ENCODE results near the gene SFMBT1.
A peak's percentile ranks its signal among the peaks of the same experiment; 100 is the strongest.

SFMBT1 gene

DNA sequence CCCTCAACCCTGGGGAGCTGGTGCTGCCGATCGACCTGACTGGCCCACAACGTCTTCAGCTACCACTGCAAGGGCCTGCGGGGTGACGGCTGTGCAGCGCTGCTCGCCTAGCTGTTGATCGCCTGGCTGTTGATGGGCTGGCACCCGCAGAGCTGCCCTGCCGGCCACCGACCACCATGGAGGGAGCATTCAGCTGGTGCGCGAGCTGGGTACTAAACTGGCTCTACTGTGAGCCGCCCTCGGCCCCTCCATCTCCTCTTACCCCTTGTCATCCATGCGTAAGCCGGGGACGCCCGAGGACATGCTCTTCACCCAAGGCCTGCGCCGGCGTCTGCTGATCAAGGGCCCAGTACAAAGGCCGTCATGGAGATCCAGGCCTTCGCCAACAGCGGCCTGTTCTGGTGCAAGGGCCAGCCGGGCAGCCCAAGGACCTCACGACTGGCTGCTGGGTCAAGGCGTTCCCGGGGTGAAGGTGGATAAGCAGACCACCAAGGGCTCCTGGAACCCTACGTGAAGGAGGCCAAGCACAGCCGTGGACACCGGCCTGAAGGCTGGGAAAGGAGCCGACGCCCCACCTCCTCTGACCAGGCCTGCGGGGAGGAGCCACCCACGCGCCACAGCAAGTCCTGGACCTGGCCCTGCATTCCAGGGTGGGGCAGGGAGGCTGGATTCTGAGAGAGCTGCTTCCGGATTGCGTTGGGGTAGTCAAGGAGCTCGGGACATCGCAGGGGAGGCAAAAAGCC, 46.9 kb downstream of the SFMBT1 start:
- no peak for DNase-seq (ENCODE audit: low spot score)

GRCh38 chr3:52990637-52991036, 55.2 kb downstream of the SFMBT1 start:
- no peak for DNase-seq (ENCODE audit: low spot score)

DNA sequence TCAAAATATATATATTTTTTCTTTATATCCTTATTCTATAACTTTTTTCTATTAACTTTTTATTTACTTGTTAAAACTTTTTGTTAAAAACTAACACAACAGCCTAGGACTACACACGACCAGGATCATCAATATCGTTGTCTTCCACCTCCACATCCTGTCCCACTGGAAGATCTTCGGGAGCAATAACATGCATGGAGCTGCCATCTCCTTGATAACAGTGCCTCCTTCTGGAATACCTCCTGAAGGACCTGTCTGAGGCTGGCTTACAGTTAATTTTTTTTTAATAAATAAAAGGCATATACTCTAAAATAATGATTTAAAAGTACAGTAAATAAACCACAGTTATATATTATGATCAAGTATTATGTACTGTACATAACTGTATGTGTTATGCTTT, 58.9 kb downstream of the SFMBT1 start:
- no peak for DNase-seq (ENCODE audit: low spot score)

DNA sequence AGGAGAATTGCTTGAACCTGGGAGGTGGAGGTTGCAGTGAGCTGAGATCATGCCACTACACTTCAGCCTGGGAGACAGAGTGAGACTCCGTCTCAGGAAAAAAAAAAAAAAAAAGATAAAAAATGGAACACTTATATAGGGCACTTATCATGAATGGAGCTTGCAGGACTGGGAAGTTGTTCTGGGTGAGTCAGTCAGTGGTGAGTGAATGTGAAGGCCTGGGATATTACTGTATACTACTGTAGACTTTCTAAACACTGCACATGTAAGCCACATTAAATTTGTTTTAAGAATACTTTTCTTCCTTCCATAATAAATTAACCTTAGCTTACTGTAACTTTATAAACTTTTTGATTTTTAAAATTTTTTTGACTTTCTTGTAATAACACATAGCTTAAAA, 59.8 kb downstream of the SFMBT1 start:
- no peak for DNase-seq (ENCODE audit: low spot score)

GRCh38 chr3:52983828-52984227, 62.0 kb downstream of the SFMBT1 start:
- DNase-seq (ENCODE audit: low spot score): no peak

DNA sequence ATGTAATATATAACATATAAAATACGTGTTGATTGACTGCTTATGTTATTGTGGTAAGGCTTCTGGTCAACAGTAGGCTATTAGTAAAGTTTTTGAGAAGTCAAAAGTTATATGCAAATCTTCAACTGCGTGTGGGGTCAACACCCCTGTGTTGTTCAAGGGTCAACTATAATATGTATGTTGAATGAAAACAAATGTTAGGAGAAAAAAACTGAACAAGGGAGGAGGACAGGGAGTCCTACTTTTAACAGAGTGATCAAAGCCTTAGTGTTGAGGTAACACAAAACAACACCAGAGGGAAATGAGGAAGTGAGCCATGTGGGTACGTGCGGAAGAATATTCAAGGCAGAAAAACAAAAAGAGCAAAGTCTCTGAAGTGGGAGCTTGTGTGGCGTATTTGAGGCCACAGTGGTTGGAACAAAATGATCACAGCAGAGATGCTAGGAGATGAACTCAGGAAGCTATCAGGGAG, 62.5 kb downstream of the SFMBT1 start:
- peak; percentile 15 for DNase-seq (ENCODE audit: low spot score)

GRCh38 chr3:52982839-52983238, 63.0 kb downstream of the SFMBT1 start:
- DNase-seq (ENCODE audit: low spot score): no peak

DNA sequence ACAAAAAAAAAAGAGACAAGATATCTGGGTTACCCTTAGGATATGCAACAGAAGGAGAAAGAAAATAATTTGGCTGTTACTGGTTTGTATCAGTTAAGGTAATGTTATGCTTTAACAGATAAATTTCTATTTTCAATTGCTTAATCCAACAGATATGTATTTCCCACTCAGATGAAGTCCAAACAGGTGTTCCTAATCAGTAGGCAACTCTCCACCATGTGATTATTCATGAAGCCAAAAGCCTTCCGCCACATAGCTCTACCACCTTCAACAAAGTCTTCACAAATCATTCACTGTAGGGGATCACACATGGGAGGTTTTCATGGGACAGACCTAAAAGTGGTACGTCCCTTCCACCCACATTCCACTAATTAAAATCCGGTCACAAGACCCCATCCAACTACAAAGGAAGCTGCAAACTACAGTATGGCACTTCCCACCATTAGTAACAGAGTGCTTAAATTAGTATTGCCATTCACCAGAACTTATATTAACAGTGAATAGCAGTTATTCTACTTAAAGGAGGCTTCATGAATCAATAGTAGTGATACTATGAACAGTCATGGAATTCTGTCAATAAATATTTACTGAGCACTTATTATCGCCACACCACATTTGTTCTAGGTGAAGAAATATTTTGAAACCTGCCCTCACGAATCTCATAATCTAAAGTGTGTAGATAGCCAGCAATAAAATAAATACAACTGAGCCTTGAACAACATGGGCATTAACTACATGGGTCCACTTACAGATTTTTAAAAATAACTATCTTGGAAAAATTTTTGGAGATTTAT, 66.5 kb downstream of the SFMBT1 start:
- DNase-seq (ENCODE audit: low spot score): no peak

DNA sequence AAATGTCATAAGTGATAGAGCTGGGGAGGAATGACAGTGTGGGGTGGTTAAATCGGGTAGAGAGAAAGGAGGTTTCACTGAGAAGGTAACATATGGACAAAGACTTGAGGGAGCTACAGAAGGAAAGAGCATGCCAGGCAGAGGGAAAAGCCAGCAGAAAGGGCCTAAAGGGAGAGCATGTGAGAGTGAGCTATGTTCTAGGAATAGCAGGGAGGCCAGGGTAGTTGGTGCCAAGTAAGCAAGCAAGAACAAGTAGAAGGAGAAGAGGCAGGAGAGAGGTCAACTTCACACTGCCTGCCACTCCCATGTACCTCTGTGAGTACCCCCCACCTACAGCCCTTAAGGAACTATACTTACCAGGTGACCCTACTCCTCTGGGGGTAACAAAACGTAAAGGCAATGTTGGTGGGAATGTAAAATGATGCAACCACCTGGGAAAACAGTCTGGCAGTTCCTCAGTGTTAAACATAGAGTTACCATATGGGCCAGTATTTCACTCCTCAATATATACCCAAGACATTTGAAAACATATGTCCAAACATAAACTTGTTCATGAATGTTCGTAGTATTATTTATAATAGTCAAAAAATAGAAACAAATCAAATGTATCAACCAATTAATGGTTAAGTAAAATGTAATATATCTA, 67.6 kb downstream of the SFMBT1 start:
- DNase-seq (ENCODE audit: low spot score): no peak

DNA sequence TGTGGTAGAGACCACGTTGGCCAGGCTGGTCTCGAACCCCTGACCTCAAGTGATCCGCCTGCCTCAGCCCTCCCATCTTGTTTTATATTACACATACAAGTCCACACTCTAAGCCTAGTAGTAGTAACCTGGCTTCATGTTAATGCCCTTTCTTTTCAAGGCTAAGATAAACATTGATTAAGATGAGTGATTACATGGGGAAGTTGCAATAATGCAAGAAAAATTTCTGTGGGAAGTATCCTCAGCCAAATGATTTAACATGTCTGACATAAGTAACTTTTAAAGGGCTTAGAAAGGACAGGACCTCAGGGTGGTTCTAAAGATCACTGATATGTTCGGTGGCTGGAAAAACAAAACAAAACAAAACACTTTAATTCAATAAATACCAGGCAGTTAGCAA, 72.1 kb downstream of the SFMBT1 start:
- no peak for DNase-seq (ENCODE audit: low spot score)

- no peak for DNase-seq (ENCODE audit: low spot score)
Observed at GRCh38 chr3:52971895-52972294, 74.0 kb downstream of the SFMBT1 start.

GRCh38 chr3:52967398-52967797, 78.5 kb downstream of the SFMBT1 start:
- no peak for DNase-seq (ENCODE audit: low spot score)

- no peak for DNase-seq (ENCODE audit: low spot score)
Observed at GRCh38 chr3:52962160-52962559, 83.7 kb downstream of the SFMBT1 start.

DNA sequence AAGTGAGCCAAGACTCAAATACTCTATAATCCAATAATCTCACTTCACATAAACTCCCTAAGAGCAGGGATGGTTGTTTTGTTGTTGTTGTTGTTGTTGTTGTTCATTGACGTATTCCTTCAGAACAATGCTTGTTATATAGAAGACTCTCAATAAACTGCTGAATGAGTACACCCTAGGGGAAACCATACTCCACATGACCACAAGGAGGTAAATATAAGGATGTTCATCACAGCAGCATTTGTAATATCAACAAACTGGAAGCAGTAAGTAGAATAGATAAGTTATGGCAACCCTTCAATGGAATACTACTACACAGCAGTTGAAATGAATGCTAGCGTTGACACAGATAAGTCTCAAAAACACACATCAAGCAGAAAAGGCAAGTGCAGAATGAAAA, 86.1 kb downstream of the SFMBT1 start:
- DNase-seq (ENCODE audit: low spot score): no peak

DNA sequence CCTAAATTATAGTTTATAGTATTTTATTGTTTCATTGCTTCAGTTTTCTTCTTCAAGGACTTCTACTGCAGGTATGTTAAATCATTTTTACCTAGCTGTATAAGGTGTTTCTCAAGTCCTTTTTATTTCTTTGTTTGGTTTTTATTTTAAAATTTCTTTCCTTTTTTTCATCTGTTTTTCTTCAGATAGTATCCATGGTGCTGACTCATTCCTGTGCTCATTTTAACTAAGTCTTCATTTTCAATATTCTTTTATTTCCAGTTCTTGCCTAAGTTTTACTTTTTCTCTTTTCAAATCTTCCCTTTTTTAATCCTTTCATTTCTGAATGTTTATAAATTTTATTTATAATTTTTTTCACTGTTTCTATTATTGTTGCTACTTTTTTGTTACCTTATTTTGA, 106.3 kb downstream of the SFMBT1 start:
- DNase-seq (ENCODE audit: low spot score): no peak

DNA sequence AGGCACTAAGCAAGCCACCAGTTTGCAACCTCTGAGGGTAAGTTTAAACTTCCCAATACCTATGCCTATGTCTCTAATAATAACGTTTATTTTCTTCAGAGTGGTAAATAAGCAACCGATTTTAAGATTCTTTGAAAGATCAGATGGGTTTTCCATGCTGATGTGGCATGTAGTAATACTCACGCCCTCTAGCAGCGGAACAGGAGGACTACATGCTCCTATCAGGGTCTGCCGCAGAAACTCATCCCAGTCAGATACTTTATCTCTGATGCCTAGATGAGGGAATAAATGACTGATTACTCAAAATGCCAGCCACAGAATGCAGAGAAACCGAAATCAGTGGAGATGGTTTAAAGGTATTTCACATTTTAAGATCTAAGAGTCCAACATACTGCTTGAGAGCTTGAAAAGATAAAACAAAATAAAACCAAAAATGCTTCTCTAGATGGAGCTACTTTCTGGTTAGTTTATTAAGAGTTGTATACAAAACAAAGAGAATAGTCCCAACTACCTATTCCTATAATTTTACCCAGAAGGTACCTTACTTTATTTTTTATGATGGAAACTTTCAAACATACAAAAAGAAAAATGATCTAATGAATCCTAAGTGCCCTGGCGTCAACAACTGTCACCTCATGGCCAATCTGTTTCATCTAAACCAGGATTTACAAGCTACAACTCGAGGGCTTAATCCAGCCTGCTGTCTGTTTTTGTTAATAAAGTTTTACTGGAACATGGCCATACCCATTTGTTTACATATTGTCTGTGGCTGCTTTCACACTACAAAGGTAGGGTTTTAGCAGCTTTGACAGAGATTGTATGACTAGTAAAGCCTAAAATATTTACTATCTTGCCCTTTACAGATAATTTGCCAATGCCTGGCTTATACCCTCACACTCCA, 111.0 kb downstream of the SFMBT1 start:
- peak; percentile 47 for DNase-seq (ENCODE audit: low spot score)

- DNase-seq (ENCODE audit: low spot score): no peak
Observed at GRCh38 chr3:52931889-52932288, 114.0 kb downstream of the SFMBT1 start.

GRCh38 chr3:52931328-52931727, 114.5 kb downstream of the SFMBT1 start:
- no peak for DNase-seq (ENCODE audit: low spot score)

- no peak for DNase-seq (ENCODE audit: low spot score)
Observed at GRCh38 chr3:52930748-52931147, 115.1 kb downstream of the SFMBT1 start.

GRCh38 chr3:52926554-52926953, 119.3 kb downstream of the SFMBT1 start:
- no peak for DNase-seq (ENCODE audit: low spot score)

DNA sequence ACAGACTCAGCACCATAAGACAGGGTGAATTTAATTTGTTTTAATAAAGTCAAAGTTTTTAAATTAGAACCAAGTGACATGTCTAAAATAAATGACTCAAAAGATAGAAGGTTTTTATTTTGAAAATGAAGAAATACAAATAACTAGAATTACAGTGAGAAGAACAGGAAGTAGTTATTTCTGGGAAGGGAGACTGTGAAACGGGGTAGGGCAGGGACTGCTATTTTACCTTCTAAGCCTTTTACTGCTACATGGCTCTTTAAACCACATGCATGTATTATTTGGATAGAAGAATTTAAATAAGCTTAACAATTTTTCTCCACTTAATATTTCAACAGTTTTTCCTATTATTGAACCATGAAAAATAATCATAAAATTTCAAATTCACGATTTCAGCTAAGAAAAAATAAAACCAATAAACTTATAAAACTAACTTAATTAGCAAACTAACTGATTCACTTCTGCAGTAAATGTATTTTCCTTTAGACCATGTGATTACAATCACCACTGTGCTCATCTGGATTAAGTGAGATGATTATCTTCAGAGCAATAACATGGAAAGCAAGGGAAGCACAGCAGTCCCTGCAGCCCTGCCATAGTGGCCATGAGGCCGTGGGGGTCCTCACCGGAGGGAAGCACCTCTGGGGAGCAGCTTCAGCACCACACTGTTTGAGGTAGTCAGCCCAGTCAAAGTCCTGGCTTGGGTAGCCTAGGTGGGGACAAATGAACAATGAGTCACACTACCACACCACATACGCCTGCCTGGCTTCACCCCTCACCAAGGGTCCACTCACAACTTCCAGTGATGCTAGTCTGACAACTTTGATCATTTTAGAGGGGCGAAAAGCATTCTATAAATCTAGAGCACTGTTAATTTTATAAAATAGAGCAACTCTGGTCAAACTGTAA, 120.2 kb downstream of the SFMBT1 start:
- DNase-seq (ENCODE audit: low spot score): no peak
